Ishikawa (cell line): Measurements from ENCODE around the gene GXYLT2.

Source experiments
- EP300 ChIP-seq: IDR thresholded peaks from 2 replicates; pipeline ENCODE4 v1.6.1; 2012; ENCODE audit warnings: borderline replicate concordance
- TAF1 ChIP-seq: IDR thresholded peaks from 2 replicates; pipeline ENCODE4 v1.6.1; 2012; ENCODE audit warnings: low read depth, mild to moderate bottlenecking
- TEAD4 ChIP-seq: IDR thresholded peaks from 2 replicates; pipeline ENCODE4 v1.6.1; 2012
- YY1 ChIP-seq: IDR thresholded peaks from 2 replicates; pipeline ENCODE4 v1.6.1; 2012; ENCODE audit warnings: low read depth

DNA sequence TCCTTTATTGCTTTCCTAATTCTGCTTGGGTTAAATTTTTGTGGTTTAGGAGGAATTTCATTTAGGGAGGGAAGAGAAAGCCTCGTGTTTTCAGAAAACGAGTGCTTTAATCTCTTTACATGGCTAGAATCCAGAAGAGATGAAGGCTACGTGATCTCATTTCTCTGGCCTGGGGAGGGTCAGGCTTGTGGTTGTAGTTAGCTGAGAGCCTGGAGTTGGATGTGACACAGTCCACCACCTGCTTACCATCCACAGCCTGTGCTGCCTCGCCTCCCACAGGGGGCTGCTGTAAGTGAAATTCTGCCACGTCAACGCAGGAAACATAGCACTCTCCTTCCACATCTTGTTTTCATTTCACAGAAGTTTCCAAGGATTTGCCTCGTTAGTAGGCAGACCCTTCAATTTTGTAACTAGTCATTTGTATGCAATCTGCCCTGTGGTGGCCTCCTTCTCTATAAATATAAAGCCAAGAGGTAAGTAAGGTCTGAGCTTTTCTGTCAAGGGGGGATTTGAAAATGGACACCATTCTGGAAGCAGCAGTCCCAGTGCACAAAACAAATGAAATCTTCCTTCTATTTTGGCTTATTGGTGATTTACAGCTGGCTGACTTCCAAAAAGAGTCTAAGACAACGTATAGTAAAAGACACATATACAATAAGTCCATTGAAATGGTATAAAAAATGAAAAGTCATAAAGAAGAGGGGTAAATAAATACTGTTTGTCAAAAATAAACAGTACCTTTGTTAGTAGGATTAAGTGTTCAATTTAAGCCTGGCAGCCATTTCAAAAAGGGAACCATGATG is 3.4 kb downstream of the GXYLT2 start:
- TF ChIP-seq YY1 (no peak), TAF1 (no peak), TEAD4 (no peak), EP300 (no peak)
